Activated T-cell treated with anti-CD3 and anti-CD28 coated beads, Interleukin-2, amount 50 U/mL, for 24 hours (primary cell): ENCODE measurements around the gene ARHGAP8.

Source experiments
- DNase-seq: peaks from one replicate; pipeline ENCODE4 v3.0.0-alpha.2; 2020
- H3K27ac Mint-ChIP-seq: 2 replicates; pipeline ENCODE4 v1.8.0; 2020; ENCODE audit warnings: mild to moderate bottlenecking, mixed read lengths
- H3K27me3 Mint-ChIP-seq: 2 replicates; pipeline ENCODE4 v1.8.0; 2020; ENCODE audit warnings: mixed read lengths
- H3K36me3 Mint-ChIP-seq: 2 replicates; pipeline ENCODE4 v1.8.0; 2020; ENCODE audit warnings: low read depth, mixed read lengths
- H3K4me1 Mint-ChIP-seq: 2 replicates; pipeline ENCODE4 v1.8.0; 2020; ENCODE audit warnings: low read depth, mixed read lengths
- H3K4me3 Mint-ChIP-seq: 2 replicates; pipeline ENCODE4 v1.8.0; 2020; ENCODE audit warnings: mild to moderate bottlenecking, moderate library complexity, mixed read lengths
- H3K9me3 Mint-ChIP-seq: 2 replicates; pipeline ENCODE4 v1.8.0; 2020; ENCODE audit warnings: mixed read lengths

Gene ARHGAP8

GRCh38 chr22:44807915-44808690 is 55.7 kb downstream of the ARHGAP8 start:
- DNase-seq = no peak
- peaks cover 6% of the 10 kb centered on the region for H3K27me3 Mint-ChIP-seq
- no peaks in the 10 kb centered on the region for H3K9me3 Mint-ChIP-seq
- no peak overlapping the region for H3K27ac Mint-ChIP-seq
- no peaks in the 10 kb centered on the region for H3K4me1 Mint-ChIP-seq
- H3K36me3 Mint-ChIP-seq = no peaks in the 10 kb centered on the region
- no peak overlapping the region for H3K4me3 Mint-ChIP-seq

GRCh38 chr22:44809456-44809855 is 57.1 kb downstream of the ARHGAP8 start:
- no peak overlapping the region for H3K27ac Mint-ChIP-seq
- H3K9me3 Mint-ChIP-seq = no peaks in the 10 kb centered on the region
- H3K4me3 Mint-ChIP-seq = no peak overlapping the region
- H3K4me1 Mint-ChIP-seq = no peaks in the 10 kb centered on the region
- no peaks in the 10 kb centered on the region for H3K36me3 Mint-ChIP-seq
- no peak for DNase-seq
- H3K27me3 Mint-ChIP-seq = peaks cover 6% of the 10 kb centered on the region

GRCh38 chr22:44811141-44811540 is 58.8 kb downstream of the ARHGAP8 start:
- H3K4me1 Mint-ChIP-seq = no peaks in the 10 kb centered on the region
- no peaks in the 10 kb centered on the region for H3K9me3 Mint-ChIP-seq
- no peak overlapping the region for H3K27ac Mint-ChIP-seq
- no peak overlapping the region for H3K4me3 Mint-ChIP-seq
- DNase-seq = no peak
- H3K27me3 Mint-ChIP-seq = peaks cover 3% of the 10 kb centered on the region
- H3K36me3 Mint-ChIP-seq = no peaks in the 10 kb centered on the region

GRCh38 chr22:44813416-44813815 is 61.0 kb downstream of the ARHGAP8 start:
- H3K9me3 Mint-ChIP-seq = no peaks in the 10 kb centered on the region
- H3K27ac Mint-ChIP-seq = no peak overlapping the region
- DNase-seq = no peak
- H3K36me3 Mint-ChIP-seq = no peaks in the 10 kb centered on the region
- H3K4me1 Mint-ChIP-seq = no peaks in the 10 kb centered on the region
- no peak overlapping the region for H3K4me3 Mint-ChIP-seq
- peaks cover 3% of the 10 kb centered on the region for H3K27me3 Mint-ChIP-seq

GRCh38 chr22:44814266-44815098 is 62.1 kb downstream of the ARHGAP8 start:
- no peak overlapping the region for H3K27ac Mint-ChIP-seq
- no peaks in the 10 kb centered on the region for H3K4me1 Mint-ChIP-seq
- no peak for DNase-seq
- no peaks in the 10 kb centered on the region for H3K36me3 Mint-ChIP-seq
- no peak overlapping the region for H3K4me3 Mint-ChIP-seq
- H3K9me3 Mint-ChIP-seq = no peaks in the 10 kb centered on the region
- H3K27me3 Mint-ChIP-seq = peaks cover 3% of the 10 kb centered on the region

- peaks cover 3% of the 10 kb centered on the region for H3K27me3 Mint-ChIP-seq
- no peaks in the 10 kb centered on the region for H3K36me3 Mint-ChIP-seq
- no peak for DNase-seq
- H3K4me1 Mint-ChIP-seq = no peaks in the 10 kb centered on the region
- no peaks in the 10 kb centered on the region for H3K9me3 Mint-ChIP-seq
- H3K27ac Mint-ChIP-seq = no peak overlapping the region
- no peak overlapping the region for H3K4me3 Mint-ChIP-seq
Observed at GRCh38 chr22:44815099-44816070, 63.0 kb downstream of the ARHGAP8 start.

- H3K36me3 Mint-ChIP-seq = no peaks in the 10 kb centered on the region
- H3K4me3 Mint-ChIP-seq = no peak overlapping the region
- no peaks in the 10 kb centered on the region for H3K4me1 Mint-ChIP-seq
- H3K27me3 Mint-ChIP-seq = no peaks in the 10 kb centered on the region
- no peak for DNase-seq
- no peak overlapping the region for H3K27ac Mint-ChIP-seq
- H3K9me3 Mint-ChIP-seq = no peaks in the 10 kb centered on the region
Observed at GRCh38 chr22:44816141-44816540, 63.8 kb downstream of the ARHGAP8 start.

- no peak overlapping the region for H3K27ac Mint-ChIP-seq
- peaks cover 4% of the 10 kb centered on the region for H3K27me3 Mint-ChIP-seq
- H3K36me3 Mint-ChIP-seq = no peaks in the 10 kb centered on the region
- no peak for DNase-seq
- no peaks in the 10 kb centered on the region for H3K9me3 Mint-ChIP-seq
- H3K4me3 Mint-ChIP-seq = no peak overlapping the region
- H3K4me1 Mint-ChIP-seq = no peaks in the 10 kb centered on the region
Observed at GRCh38 chr22:44818727-44819126, 66.4 kb downstream of the ARHGAP8 start.

GRCh38 chr22:44819966-44820631 is 67.7 kb downstream of the ARHGAP8 start:
- no peak overlapping the region for H3K4me3 Mint-ChIP-seq
- no peaks in the 10 kb centered on the region for H3K9me3 Mint-ChIP-seq
- H3K4me1 Mint-ChIP-seq = no peaks in the 10 kb centered on the region
- H3K36me3 Mint-ChIP-seq = no peaks in the 10 kb centered on the region
- no peak for DNase-seq
- H3K27me3 Mint-ChIP-seq = peaks cover 4% of the 10 kb centered on the region
- H3K27ac Mint-ChIP-seq = no peak overlapping the region

GRCh38 chr22:44821741-44822475 is 69.5 kb downstream of the ARHGAP8 start:
- H3K27ac Mint-ChIP-seq = no peak overlapping the region
- no peaks in the 10 kb centered on the region for H3K9me3 Mint-ChIP-seq
- H3K36me3 Mint-ChIP-seq = no peaks in the 10 kb centered on the region
- H3K4me1 Mint-ChIP-seq = no peaks in the 10 kb centered on the region
- peaks cover 7% of the 10 kb centered on the region for H3K27me3 Mint-ChIP-seq
- no peak overlapping the region for H3K4me3 Mint-ChIP-seq
- DNase-seq = no peak

GRCh38 chr22:44822534-44822933 is 70.2 kb downstream of the ARHGAP8 start:
- H3K4me3 Mint-ChIP-seq = no peak overlapping the region
- no peaks in the 10 kb centered on the region for H3K9me3 Mint-ChIP-seq
- peaks cover 11% of the 10 kb centered on the region for H3K27me3 Mint-ChIP-seq
- H3K4me1 Mint-ChIP-seq = no peaks in the 10 kb centered on the region
- H3K36me3 Mint-ChIP-seq = no peaks in the 10 kb centered on the region
- no peak overlapping the region for H3K27ac Mint-ChIP-seq
- no peak for DNase-seq

GRCh38 chr22:44823396-44823795 is 71.0 kb downstream of the ARHGAP8 start:
- Mint-ChIP-seq H3K27ac (no peak overlapping the region), H3K4me3 (no peak overlapping the region), H3K36me3 (no peaks in the 10 kb centered on the region), H3K27me3 (peaks cover 18% of the 10 kb centered on the region), H3K4me1 (no peaks in the 10 kb centered on the region), H3K9me3 (no peaks in the 10 kb centered on the region)
- DNase-seq = no peak

GRCh38 chr22:44823806-44824205 is 71.4 kb downstream of the ARHGAP8 start:
- no peak for DNase-seq
- no peaks in the 10 kb centered on the region for H3K36me3 Mint-ChIP-seq
- peaks cover 18% of the 10 kb centered on the region for H3K27me3 Mint-ChIP-seq

More at GRCh38 chr22:44823806-44824205, 71.4 kb downstream of the ARHGAP8 start:
- Mint-ChIP-seq H3K9me3 (no peaks in the 10 kb centered on the region), H3K4me1 (no peaks in the 10 kb centered on the region), H3K4me3 (no peak overlapping the region), H3K27ac (no peak overlapping the region)
